H1 (cell line): ENCODE measurements around the gene MRPS18B. TPM values are rescaled to one million over a fixed set of nuclear protein-coding genes. Genes with fewer than 3 reads are reported as not detected.

Source experiments
- ATF3 ChIP-seq: IDR thresholded peaks from 2 replicates; pipeline ENCODE4 v1.6.1; 2011; ENCODE audit warnings: low read depth, mild to moderate bottlenecking, low read length; ENCODE audit not compliant: insufficient read depth
- BACH1 ChIP-seq: IDR thresholded peaks from 2 replicates; pipeline ENCODE4 v1.6.1; 2012; ENCODE audit warnings: low read length, improper control_type of control experiment
- BCL11A ChIP-seq, 2 experiments: IDR thresholded peaks; one replicate each; pipeline ENCODE4 v1.6.1; 2011; ENCODE audit warnings: low read depth in 2 of 2, low read length in 2 of 2, mild to moderate bottlenecking in 2 of 2
- CHD2 ChIP-seq: IDR thresholded peaks from 2 replicates; pipeline ENCODE4 v1.6.1; 2012; ENCODE audit warnings: low read length, improper control_type of control experiment
- CREB1 ChIP-seq: IDR thresholded peaks from 2 replicates; pipeline ENCODE4 v1.6.1; 2012; ENCODE audit warnings: inconsistent platforms
- CTBP2 ChIP-seq: IDR thresholded peaks from 2 replicates; pipeline ENCODE4 v1.7.0; 2011; ENCODE audit warnings: borderline replicate concordance, mild to moderate bottlenecking, moderate library complexity, mixed read lengths, low read length; ENCODE audit not compliant: insufficient read depth, insufficient read length
- CTCF ChIP-seq, 3 experiments: IDR thresholded peaks; 1 replicate in 2 of 3; 2 replicates in 1 of 3; pipeline versions ENCODE4 v1.5.1 to v1.6.1; 2011; ENCODE audit warnings: low read length in 3 of 3, mild to moderate bottlenecking in 3 of 3, inconsistent platforms in 2 of 3, low read depth in 1 of 3, moderate library complexity in 1 of 3; ENCODE audit not compliant: insufficient read depth in 1 of 3; ENCODE audit errors: control extremely low read depth in 1 of 3
- EGR1 ChIP-seq: IDR thresholded peaks from 2 replicates; pipeline ENCODE4 v1.6.1; 2011; ENCODE audit warnings: low read depth, low read length, borderline replicate concordance
- EP300 ChIP-seq, 2 experiments: IDR thresholded peaks; 1 replicate in 1 of 2; 2 replicates in 1 of 2; pipeline ENCODE4 v1.6.1; 2011 to 2012; ENCODE audit warnings: low read depth in 2 of 2, low read length in 2 of 2, mild to moderate bottlenecking in 2 of 2, borderline replicate concordance in 1 of 2, inconsistent platforms in 1 of 2, moderate library complexity in 1 of 2
- EZH2 ChIP-seq: fragments of 200-600 bp; sonication (generic); IDR thresholded peaks from 2 replicates; pipeline ENCODE4 v1.7.1; 2012; ENCODE audit warnings: low read depth, mild to moderate bottlenecking, moderate library complexity, low read length, inconsistent platforms; ENCODE audit not compliant: severe bottlenecking
- HDAC2 ChIP-seq, 2 experiments: fragments of 300-600 bp in 1 of 2; sonication (generic) in 1 of 2; IDR thresholded peaks; 2 replicates each; pipeline ENCODE4 v1.6.1; 2011 to 2012; ENCODE audit warnings: low read depth in 2 of 2, low read length in 2 of 2, mild to moderate bottlenecking in 2 of 2, moderate library complexity in 2 of 2, borderline replicate concordance in 1 of 2, inconsistent platforms in 1 of 2
- HDAC6 ChIP-seq: IDR thresholded peaks from one replicate; pipeline ENCODE4 v1.7.1; 2012; ENCODE audit warnings: low read depth, mild to moderate bottlenecking, inconsistent platforms, low read length, moderate library complexity
- MAFK ChIP-seq: IDR thresholded peaks from 2 replicates; pipeline ENCODE4 v1.6.1; 2012; ENCODE audit warnings: low read depth, mild to moderate bottlenecking, improper control_type of control experiment, low read length
- PHF8 ChIP-seq: fragments of 200-600 bp; sonication (generic); conservative IDR thresholded peaks from 2 replicates; pipeline ENCODE4 v1.7.1; 2012; ENCODE audit warnings: low read depth, mild to moderate bottlenecking, inconsistent platforms, low read length, moderate library complexity
- POU5F1 ChIP-seq: IDR thresholded peaks from 2 replicates; pipeline ENCODE4 v1.6.1; 2011; ENCODE audit warnings: low read depth, mild to moderate bottlenecking, low read length, moderate library complexity
- RFX5 ChIP-seq: IDR thresholded peaks from 2 replicates; pipeline ENCODE4 v1.6.1; 2011; ENCODE audit warnings: low read depth, low read length, improper control_type of control experiment, borderline replicate concordance
- RXRA ChIP-seq: IDR thresholded peaks from 2 replicates; pipeline ENCODE4 v1.6.1; 2011; ENCODE audit warnings: low read depth, mild to moderate bottlenecking, low read length, moderate library complexity; ENCODE audit not compliant: insufficient read depth
- SP4 ChIP-seq: IDR thresholded peaks from 2 replicates; pipeline ENCODE4 v1.6.1; 2012; ENCODE audit warnings: low read length, inconsistent platforms
- SRF ChIP-seq: IDR thresholded peaks from 2 replicates; pipeline ENCODE4 v1.6.1; 2011; ENCODE audit warnings: mild to moderate bottlenecking, low read depth, low read length, moderate library complexity
- SUZ12 ChIP-seq: fragments of 200-600 bp; sonication (generic); IDR thresholded peaks from 2 replicates; pipeline ENCODE4 v1.6.1; 2012; ENCODE audit warnings: mild to moderate bottlenecking, inconsistent platforms, low read length, moderate library complexity, mixed read lengths
- TEAD4 ChIP-seq: IDR thresholded peaks from 2 replicates; pipeline ENCODE4 v1.6.1; 2012; ENCODE audit warnings: low read depth, low read length, inconsistent platforms, mixed read lengths
- YY1 ChIP-seq: IDR thresholded peaks from 2 replicates; pipeline ENCODE4 v1.6.1; 2011; ENCODE audit warnings: low read depth, mild to moderate bottlenecking, low read length
- polyA plus RNA-seq, 7 experiments: library from polyadenylated mRNA; depleted of rRNA in 3 of 7; stranded (reverse) in 5 of 7; unstranded in 2 of 7; fragments of >200 nt in 5 of 7; fragments of 200-250 nt in 2 of 7; gene quantifications; 1 replicate in 5 of 7; 2 replicates in 1 of 7; 4 replicates in 1 of 7; pipeline versions ENCODE4 v1.2.1 to v1.2.3, GENCODE V29; 2011 to 2013; ENCODE audit warnings: missing spikeins in 2 of 7, mixed read lengths in 2 of 7
- total RNA-seq: library from RNA; stranded (reverse); fragmentation: NEBNext Ultra II Directional; extraction: Animal tissue kit (Norgen Biotek cat#: 25700); gene quantifications from 2 replicates; pipeline ENCODE4 v1.2.1, GENCODE V29; 2021

MRPS18B gene
- total and polyA plus RNA-seq, 2 of the 8 experiments (the other 6 are each of a cell fraction or from before 2014, with no cell fraction given), result 57.8 to 83.3 TPM

- TF ChIP-seq CTCF (IDR thresholded peaks at IDR 0.05; ENCODE audit: control extremely low read depth in 1 of 3, insufficient read depth in 1 of 3, low read depth in 1 of 3, low read length in 3 of 3), result no peak
- no peak for TF ChIP-seq CHD2
- no peak for TF ChIP-seq BACH1
- no peak for TF ChIP-seq TEAD4
- TF ChIP-seq PHF8, result peak; percentile 62
- no peak for TF ChIP-seq EGR1
- TF ChIP-seq RXRA, result no peak
- peak; percentile 97 for TF ChIP-seq YY1
- no peak for TF ChIP-seq POU5F1
- TF ChIP-seq HDAC2 (IDR thresholded peaks at IDR 0.05; ENCODE audit: borderline replicate concordance in 1 of 2, low read depth in 2 of 2, low read length in 2 of 2), result peak; percentile 26 to 97; a peak in 3 of 4 replicates
- no peak for TF ChIP-seq MAFK
- no peak for TF ChIP-seq RFX5
- TF ChIP-seq SP4, result no peak
- TF ChIP-seq EZH2, result no peak
- no peak for TF ChIP-seq ATF3
- no peak for TF ChIP-seq SUZ12
- no peak for TF ChIP-seq CTBP2
- TF ChIP-seq CREB1, result no peak
- no peak for TF ChIP-seq HDAC6
- no peak for TF ChIP-seq SRF
- no peak for TF ChIP-seq BCL11A (IDR thresholded peaks at IDR 0.05; ENCODE audit: low read depth in 2 of 2, low read length in 2 of 2)
- no peak for TF ChIP-seq EP300 (IDR thresholded peaks at IDR 0.05; ENCODE audit: borderline replicate concordance in 1 of 2, low read depth in 2 of 2, low read length in 2 of 2)
Observed at GRCh38 chr6:30617565-30618269, at the start of gene MRPS18B (continued).
